ENCODE measurements around the gene SREBF2. TPM values are rescaled to one million over a fixed set of nuclear protein-coding genes. Genes with fewer than 3 reads are reported as not detected.

SREBF2 gene
- total RNA-seq, 1 donor from 2014 or later = 165 TPM

DNA sequence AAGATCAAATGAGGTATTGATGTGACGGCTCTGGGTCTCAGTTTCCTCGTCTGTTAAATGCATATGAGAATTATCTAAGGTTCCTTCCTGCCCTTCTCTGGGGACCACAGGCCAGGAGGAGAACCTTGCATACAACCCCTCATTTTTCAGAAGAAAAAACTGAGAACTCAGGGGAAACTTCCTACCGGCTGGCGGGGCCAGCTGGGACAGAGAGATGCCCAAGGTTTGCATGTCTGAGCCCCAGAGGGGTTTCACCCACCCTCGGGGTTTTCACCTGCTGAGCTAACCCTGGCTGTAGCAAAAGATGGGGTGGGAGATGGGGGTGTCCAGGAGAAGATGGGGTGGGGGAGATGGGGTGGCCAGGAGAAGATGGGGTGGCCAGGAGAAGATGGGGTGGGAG, 89.4 kb downstream of the SREBF2 start:
- no peak for DNase-seq (ENCODE audit: low spot score)

DNA sequence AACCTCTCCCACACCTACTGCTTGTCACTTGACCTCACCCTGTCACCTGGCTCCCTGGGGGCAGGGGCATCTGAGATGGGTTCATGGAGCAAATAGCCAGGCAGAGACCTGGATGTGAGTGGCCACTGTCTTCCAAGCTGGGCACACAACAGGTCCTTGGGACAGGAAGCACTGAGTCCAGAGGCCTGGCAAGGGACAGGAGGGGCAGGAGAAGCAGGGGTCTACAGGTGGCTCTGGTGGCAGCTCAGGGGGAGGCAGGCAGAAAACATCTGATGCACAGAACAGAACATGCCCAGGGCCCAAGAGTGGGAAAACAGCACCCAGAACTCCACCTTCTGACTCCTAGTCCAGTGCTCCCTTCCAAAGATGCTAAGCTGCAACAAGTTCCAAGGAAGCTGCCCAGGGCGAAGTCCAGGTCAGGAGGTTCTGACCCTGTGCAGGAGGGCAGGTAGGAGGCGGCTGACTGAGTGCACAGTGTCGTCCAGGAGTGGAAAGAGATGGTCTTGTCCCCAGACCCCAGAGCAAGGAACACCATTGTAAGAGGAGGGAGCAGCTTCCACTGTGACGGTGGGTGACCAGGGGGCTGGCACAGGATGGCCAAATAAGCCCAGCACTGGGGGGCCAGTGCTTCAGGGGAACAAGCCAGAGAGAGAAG, 90.2 kb downstream of the SREBF2 start:
- DNase-seq (ENCODE audit: low spot score) = no peak

- no peak for DNase-seq (ENCODE audit: low spot score)
Measured at GRCh38 chr22:41923595-41924276, 90.8 kb downstream of the SREBF2 start.

GRCh38 chr22:41925783-41926460, 93.0 kb downstream of the SREBF2 start:
- peak; percentile 61 for DNase-seq (ENCODE audit: low spot score)

GRCh38 chr22:41927813-41928212, 94.9 kb downstream of the SREBF2 start:
- DNase-seq (ENCODE audit: low spot score) = no peak

GRCh38 chr22:41928593-41929417, 95.9 kb downstream of the SREBF2 start:
- DNase-seq (ENCODE audit: low spot score) = no peak

DNA sequence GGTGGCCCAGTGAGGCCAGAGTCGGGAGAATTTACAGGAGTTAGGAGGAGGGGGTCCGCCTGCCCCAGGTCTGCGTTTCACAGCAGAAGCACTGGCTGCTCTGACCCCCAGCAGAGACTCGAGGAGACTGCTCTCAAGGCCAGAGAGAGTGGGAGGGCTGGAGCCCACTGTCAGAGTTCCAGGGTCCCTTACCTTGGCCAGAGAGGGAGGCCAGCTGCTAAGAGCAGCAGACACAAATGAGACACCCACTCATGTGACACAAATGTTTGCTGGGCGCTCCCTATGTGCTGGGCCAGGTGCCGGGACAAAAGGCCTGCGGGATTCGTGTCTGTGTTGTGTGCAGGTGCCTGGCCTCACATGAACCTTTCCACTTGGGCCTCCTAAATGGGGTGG, 96.5 kb downstream of the SREBF2 start:
- no peak for DNase-seq (ENCODE audit: low spot score)

- no peak for DNase-seq (ENCODE audit: low spot score)
Measured at GRCh38 chr22:41931701-41932269, 98.9 kb downstream of the SREBF2 start.

GRCh38 chr22:41932353-41932752, 99.4 kb downstream of the SREBF2 start:
- DNase-seq (ENCODE audit: low spot score) = no peak

GRCh38 chr22:41933411-41934177, 100.7 kb downstream of the SREBF2 start:
- no peak for DNase-seq (ENCODE audit: low spot score)

DNA sequence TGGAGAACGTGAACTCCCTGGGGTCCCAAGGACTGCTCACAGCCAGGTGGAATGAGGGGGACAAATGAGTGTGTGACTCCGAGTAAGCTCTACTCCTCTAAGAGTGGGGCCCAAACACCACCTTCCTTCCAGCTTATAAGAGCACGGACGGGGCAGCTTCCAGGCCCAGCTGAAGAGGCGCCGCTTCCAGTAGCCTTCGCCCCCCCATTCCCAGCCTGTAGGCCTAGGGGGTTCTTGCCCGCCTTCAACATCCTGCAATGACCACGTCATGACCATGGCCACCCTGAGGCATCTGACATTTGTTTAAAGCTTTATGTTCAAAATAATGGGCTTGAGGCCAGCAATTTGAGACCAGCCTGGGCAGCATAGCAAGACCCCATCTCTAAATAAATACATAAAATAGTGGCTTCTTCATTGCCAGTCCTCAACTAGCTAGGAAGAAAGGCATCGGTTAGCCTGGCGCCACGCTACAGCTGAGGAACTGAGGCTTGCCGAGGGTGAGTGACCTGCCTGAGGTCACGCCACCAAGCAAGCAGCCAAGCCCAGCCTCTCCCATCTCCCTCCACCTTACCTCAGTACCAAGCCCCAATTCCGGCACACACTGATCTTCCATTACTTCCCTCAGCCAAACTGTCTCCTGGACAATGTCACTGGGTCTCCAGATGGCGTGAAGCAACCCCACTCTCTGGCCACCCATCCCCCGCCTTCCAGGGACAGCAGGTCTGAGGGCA, 101.5 kb downstream of the SREBF2 start:
- DNase-seq (ENCODE audit: low spot score) = no peak

- no peak for DNase-seq (ENCODE audit: low spot score)
Measured at GRCh38 chr22:41935015-41935351, 102.1 kb downstream of the SREBF2 start.

- DNase-seq (ENCODE audit: low spot score) = no peak
Measured at GRCh38 chr22:41935509-41935908, 102.6 kb downstream of the SREBF2 start.

DNA sequence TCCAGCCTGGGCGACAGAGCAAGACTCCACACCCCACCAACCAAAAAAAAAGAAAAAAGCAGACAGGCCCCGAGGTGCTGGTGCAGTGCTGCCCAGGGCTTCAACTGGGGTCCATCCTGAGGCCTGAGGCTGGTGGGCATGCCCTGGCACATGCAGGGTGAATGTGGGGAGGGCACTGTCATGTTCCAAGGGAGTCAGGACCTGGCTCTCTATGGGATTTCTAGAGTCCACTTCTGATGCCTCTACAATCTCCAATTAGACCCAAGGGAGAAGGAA, 103.9 kb downstream of the SREBF2 start:
- DNase-seq (ENCODE audit: low spot score) = no peak

GRCh38 chr22:41939981-41940831, 107.3 kb downstream of the SREBF2 start:
- peak; percentile 83 for DNase-seq (ENCODE audit: low spot score)

GRCh38 chr22:41940832-41941765, 108.2 kb downstream of the SREBF2 start:
- peak; percentile 90 for DNase-seq (ENCODE audit: low spot score)

DNA sequence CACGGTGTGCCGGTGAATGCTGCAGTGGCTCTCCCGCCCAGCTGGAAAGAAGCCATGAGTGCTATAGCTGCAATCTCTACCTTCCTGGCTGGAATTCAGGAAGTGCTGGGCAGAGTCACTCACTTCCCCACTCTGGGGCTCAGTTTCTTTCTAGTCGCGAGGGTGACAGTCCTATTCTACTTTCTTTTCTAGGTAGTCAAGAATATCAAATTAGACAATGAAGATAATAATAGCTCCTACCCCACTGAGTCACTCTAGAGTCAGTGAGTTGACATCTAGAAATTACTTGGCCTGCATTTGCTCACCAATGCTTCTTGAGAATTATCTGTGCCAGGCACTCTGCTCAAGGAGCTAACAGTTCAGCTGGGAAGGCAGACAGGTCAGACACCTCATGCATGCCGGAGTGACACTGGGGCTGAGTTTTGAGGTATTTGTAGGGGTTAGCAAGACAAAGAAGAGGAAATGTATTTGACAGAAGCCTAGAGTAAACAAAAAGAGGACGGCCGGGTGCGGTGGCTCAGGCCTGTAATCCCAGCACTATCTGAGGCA, 110.8 kb downstream of the SREBF2 start:
- no peak for DNase-seq (ENCODE audit: low spot score)

All from ureter (tissue), 1 donor.